Lung (tissue), 12 donors: Measurements from ENCODE around the gene PCDHGB2. TPM values are rescaled to one million over a fixed set of nuclear protein-coding genes. Genes with fewer than 3 reads are reported as not detected.
"Not testable (repeated sequence)": the region's sequence is repeated elsewhere in the genome, so short reads cannot be mapped to it uniquely, and the experiment has no call there.

ENCODE experiments used
- ATAC-seq: fragments of 200-7000 bp; cut with Tn5 transposase; one replicate; pipeline ENCODE4 v1.9.1; 2020; ENCODE audit warnings: moderate number of reproducible peaks; ENCODE audit not compliant: insufficient read depth, low FRiP score
- DNase-seq, 3 donors: peaks; one replicate each; pipeline ENCODE4 v3.0.0-alpha.2; 2013 to 2017
- H3K27ac ChIP-seq, 2 donors: one replicate each; pipeline ENCODE4 v1.5.1; 2013; ENCODE audit warnings: mild to moderate bottlenecking in 2 of 2, moderate library complexity in 2 of 2, control low read depth in 1 of 2, inconsistent platforms in 1 of 2, low read depth in 1 of 2, low read length in 1 of 2
- H3K27me3 ChIP-seq, 3 donors: one replicate each; pipeline ENCODE4 v1.5.1; 2013; ENCODE audit warnings: low read length in 2 of 3; ENCODE audit not compliant: control insufficient read depth in 3 of 3, insufficient read depth in 3 of 3
- H3K36me3 ChIP-seq, 4 donors: one replicate each; pipeline ENCODE4 v1.5.1; 2013; ENCODE audit warnings: low read length in 4 of 4, mild to moderate bottlenecking in 1 of 4, moderate library complexity in 1 of 4; ENCODE audit not compliant: control insufficient read depth in 4 of 4, insufficient read depth in 4 of 4
- H3K4me1 ChIP-seq, 5 donors: one replicate each; pipeline ENCODE4 v1.5.1; 2013; ENCODE audit warnings: low read length in 5 of 5, mild to moderate bottlenecking in 2 of 5, moderate library complexity in 1 of 5; ENCODE audit not compliant: control insufficient read depth in 5 of 5, insufficient read depth in 5 of 5
- H3K4me3 ChIP-seq: one replicate; pipeline ENCODE4 v1.5.1; 2013; ENCODE audit warnings: mild to moderate bottlenecking, control low read depth, moderate library complexity
- H3K9ac ChIP-seq, 2 donors: one replicate each; pipeline ENCODE4 v1.5.1; 2013; ENCODE audit warnings: low read length in 2 of 2, control low read depth in 1 of 2; ENCODE audit not compliant: insufficient read depth in 1 of 2
- H3K9me3 ChIP-seq, 4 donors: one replicate each; pipeline ENCODE4 v1.5.1; 2013; ENCODE audit warnings: low read length in 3 of 4, mild to moderate bottlenecking in 1 of 4, moderate library complexity in 1 of 4; ENCODE audit not compliant: control insufficient read depth in 4 of 4, insufficient read depth in 3 of 4
- CTCF ChIP-seq: IDR thresholded peaks from 2 replicates; pipeline ENCODE4 v1.5.1; 2012; ENCODE audit warnings: mild to moderate bottlenecking; ENCODE audit errors: control extremely low read depth, extremely low read depth
- WGBS, 2 donors: extraction: QIAGEN DNeasy Blood & Tissue Kit; methylation state at CpG; one replicate each; pipeline ENCODE4 v1.1.7; 2013; 5-methylcytosine and 5-hydroxymethylcytosine counted together
- polyA plus RNA-seq, 2 donors: library from polyadenylated mRNA; stranded (reverse); fragments of 200-250 nt; gene quantifications; one replicate each; pipeline ENCODE4 v1.2.1, GENCODE V29; 2013
- total RNA-seq, 2 donors: library from RNA; depleted of rRNA in 1 of 2; stranded (reverse); fragments of >200 nt in 1 of 2; gene quantifications; one replicate each; pipeline ENCODE4 v1.2.1, GENCODE V29; 2014 to 2021
- donor health status: control.
- donor health status: control.
- donor health status: Bipolar disorder and iron deficiency.
- donor health status: healthy.
- donor health status: DM: yes; HTN: yes; CAD: no.

The PCDHGB2 gene
- total and polyA plus RNA-seq, 4 donors, result 0.28 to 10.1 (median 2.5) TPM

GRCh38 chr5:141374627-141375026 lies 14.8 kb downstream of the PCDHGB2 start:
- no peak for ATAC-seq
- Histone ChIP-seq H3K27me3 (peaks cover 0 to 3% (median 0%) of the 10 kb centered on the region in 3 donors), H3K9ac (no peak overlapping the region)

GRCh38 chr5:141375444-141376155 lies 15.8 kb downstream of the PCDHGB2 start:
- not testable (repeated sequence) for H3K9ac ChIP-seq, H3K4me1 ChIP-seq, ATAC-seq, H3K4me3 ChIP-seq, H3K27ac ChIP-seq, DNase-seq, H3K36me3 ChIP-seq, H3K27me3 ChIP-seq
- WGBS, 2 donors, result 44 to 51% methylated on average over 32 to 43 of the region's 48 CpGs
- H3K9me3 ChIP-seq, result peaks cover 8 to 58% (median 27%) of the 10 kb centered on the region in 4 donors

More at GRCh38 chr5:141374627-141375026, 14.8 kb downstream of the PCDHGB2 start:
- no peaks in the 10 kb centered on the region for H3K4me1 ChIP-seq
- H3K36me3 ChIP-seq, result peaks cover 0 to 9% (median 0%) of the 10 kb centered on the region in 4 donors
- no peak for TF ChIP-seq CTCF
- 54 to 64% methylated on average over 14 of the region's 14 CpGs for WGBS, 2 donors
- no peak for DNase-seq
- H3K27ac ChIP-seq, result no peak overlapping the region
- H3K4me3 ChIP-seq, result peak overlapping the region; percentile 5
- H3K9me3 ChIP-seq, result peaks cover 4 to 62% (median 31%) of the 10 kb centered on the region in 4 donors

- Histone ChIP-seq H3K36me3 (no peaks in the 10 kb centered on the region), H3K4me1 (no peaks in the 10 kb centered on the region), H3K9me3 (peaks cover 8 to 40% (median 23%) of the 10 kb centered on the region in 4 donors), H3K27ac (no peak within 1 kb of the TSS), H3K4me3 (no peak within 1 kb of the TSS), H3K27me3 (peaks cover 0 to 5% (median 0%) of the 10 kb centered on the region in 3 donors), H3K9ac (no peak within 1 kb of the TSS)
- DNase-seq (peak in 1 of 3 donors; percentile 6), ATAC-seq (no peak)
- no peak for TF ChIP-seq CTCF
- WGBS, 2 donors, result 14 to 15% methylated on average over 37 of the region's 37 CpGs
These were observed 22.9 kb downstream of the PCDHGB2 start, which contains the start of gene PCDHGA7 for GRCh38 chr5:141382469-141383294. TSS of gene PCDHGA7 (plus strand) at chr5:141382742. CDS start at chr5:141382900, 158 bp downstream.

GRCh38 chr5:141383345-141383744 lies 23.6 kb downstream of the PCDHGB2 start:
- TF ChIP-seq CTCF, result no peak
- ATAC-seq (no peak), DNase-seq (no peak)
- Histone ChIP-seq H3K9ac (no peak overlapping the region), H3K27me3 (peaks cover 0 to 5% (median 0%) of the 10 kb centered on the region in 3 donors), H3K4me3 (no peak overlapping the region), H3K4me1 (no peaks in the 10 kb centered on the region), H3K36me3 (peaks cover 0 to 3% (median 0%) of the 10 kb centered on the region in 4 donors), H3K9me3 (peaks cover 8 to 39% (median 23%) of the 10 kb centered on the region in 4 donors), H3K27ac (no peak overlapping the region)
- WGBS, 2 donors, result 30 to 37% methylated on average over 21 of the region's 21 CpGs
